Left ventricle myocardium inferior (tissue), 1 donor: Measurements from ENCODE around the gene ROBO4. TPM values are rescaled to one million over a fixed set of nuclear protein-coding genes. Genes with fewer than 3 reads are reported as not detected.
A peak's percentile ranks its signal among the peaks of the same experiment; 100 is the strongest.

Source experiments
- DNase-seq: peaks from one replicate; pipeline ENCODE4 v3.0.0-alpha.2; 2020
- H3K27ac ChIP-seq: fragments of 200-600 bp; replicated peaks from 2 replicates; pipeline ENCODE4 v1.8.0; 2021
- H3K27me3 ChIP-seq: fragments of 200-600 bp; 2 replicates; pipeline ENCODE4 v1.8.0; 2021; ENCODE audit warnings: low read depth
- H3K36me3 ChIP-seq: fragments of 200-600 bp; 2 replicates; pipeline ENCODE4 v1.8.0; 2021
- H3K4me1 ChIP-seq: fragments of 200-600 bp; 2 replicates; pipeline ENCODE4 v1.8.0; 2021
- H3K4me3 ChIP-seq: fragments of 200-600 bp; 2 replicates; pipeline ENCODE4 v1.8.0; 2021; ENCODE audit warnings: mild to moderate bottlenecking, moderate library complexity
- H3K9me3 ChIP-seq: fragments of 200-600 bp; replicated peaks from 2 replicates; pipeline ENCODE4 v1.8.0; 2021
- CTCF ChIP-seq: fragments of 200-600 bp; IDR thresholded peaks from 2 replicates; pipeline ENCODE4 v1.8.0; 2021; ENCODE audit warnings: antibody characterized with exemption, mild to moderate bottlenecking, borderline replicate concordance
- intact Hi-C: fragments of 100-400 bp; cut with micrococcal nuclease; formaldehyde crosslinking; loops from one replicate; pipeline ENCODE4 v1.11.0; 2022
- total RNA-seq: library from RNA; stranded (reverse); fragmentation: NEBNext Ultra II Directional; extraction: Animal tissue kit (Norgen Biotek cat#: 25700); gene quantifications from one replicate; pipeline ENCODE4 v1.2.1, GENCODE V29; 2021
- donor health status: DM: no; HTN: yes; CAD: no; lungs with severe emphysema.

The ROBO4 gene
- total RNA-seq, 1 donor from 2014 or later = 20.7 TPM

- intact Hi-C loops = no loop called here
- DNase-seq = no peak
- no peak for TF ChIP-seq CTCF
- Histone ChIP-seq H3K36me3 (peaks cover 21% of the 10 kb centered on the region), H3K27me3 (peaks cover 12% of the 10 kb centered on the region), H3K9me3 (no peaks in the 10 kb centered on the region), H3K4me1 (peaks cover 98% of the 10 kb centered on the region), H3K27ac (peak overlapping the region; percentile 7), H3K4me3 (no peak overlapping the region)
Observed at GRCh38 chr11:124887667-124888013, 10.0 kb downstream of the ROBO4 start.

GRCh38 chr11:124886978-124887666, 10.5 kb downstream of the ROBO4 start:
- intact Hi-C loops = no loop called here
- H3K27me3 ChIP-seq = peaks cover 12% of the 10 kb centered on the region
- no peak for DNase-seq
- H3K36me3 ChIP-seq = peaks cover 21% of the 10 kb centered on the region
- no peaks in the 10 kb centered on the region for H3K9me3 ChIP-seq
- H3K4me3 ChIP-seq = no peak overlapping the region
- TF ChIP-seq CTCF = no peak
- H3K27ac ChIP-seq = no peak overlapping the region
- peaks cover 98% of the 10 kb centered on the region for H3K4me1 ChIP-seq

- peaks cover 21% of the 10 kb centered on the region for H3K36me3 ChIP-seq
- DNase-seq = no peak
- H3K4me3 ChIP-seq = no peak overlapping the region
- H3K27ac ChIP-seq = no peak overlapping the region
- no peaks in the 10 kb centered on the region for H3K9me3 ChIP-seq
- peaks cover 95% of the 10 kb centered on the region for H3K4me1 ChIP-seq
- peaks cover 12% of the 10 kb centered on the region for H3K27me3 ChIP-seq
- intact Hi-C loops = no loop called here
- no peak for TF ChIP-seq CTCF
Observed at GRCh38 chr11:124886476-124886875, 11.2 kb downstream of the ROBO4 start.

- no peak for TF ChIP-seq CTCF
- Histone ChIP-seq H3K27me3 (peaks cover 12% of the 10 kb centered on the region), H3K27ac (no peak overlapping the region), H3K4me3 (no peak overlapping the region), H3K36me3 (peaks cover 15% of the 10 kb centered on the region), H3K4me1 (peaks cover 85% of the 10 kb centered on the region), H3K9me3 (no peaks in the 10 kb centered on the region)
- DNase-seq = no peak
- intact Hi-C loops = no loop called here
Observed at GRCh38 chr11:124884869-124885479, 12.7 kb downstream of the ROBO4 start.

- DNase-seq = no peak
- peaks cover 79% of the 10 kb centered on the region for H3K4me1 ChIP-seq
Observed at GRCh38 chr11:124884340-124884739, 13.3 kb downstream of the ROBO4 start.

More at GRCh38 chr11:124884340-124884739, 13.3 kb downstream of the ROBO4 start:
- Histone ChIP-seq H3K4me3 (no peak overlapping the region), H3K27me3 (peaks cover 16% of the 10 kb centered on the region), H3K27ac (no peak overlapping the region), H3K36me3 (peaks cover 15% of the 10 kb centered on the region), H3K9me3 (no peaks in the 10 kb centered on the region)
- TF ChIP-seq CTCF = no peak
- intact Hi-C loops = no loop called here
